ENCODE results near the gene DRC7. TPM values are rescaled to one million over a fixed set of nuclear protein-coding genes. Genes with fewer than 3 reads are reported as not detected.

Gene DRC7
- total RNA-seq, 1 donor from 2014 or later = not detected

DNA sequence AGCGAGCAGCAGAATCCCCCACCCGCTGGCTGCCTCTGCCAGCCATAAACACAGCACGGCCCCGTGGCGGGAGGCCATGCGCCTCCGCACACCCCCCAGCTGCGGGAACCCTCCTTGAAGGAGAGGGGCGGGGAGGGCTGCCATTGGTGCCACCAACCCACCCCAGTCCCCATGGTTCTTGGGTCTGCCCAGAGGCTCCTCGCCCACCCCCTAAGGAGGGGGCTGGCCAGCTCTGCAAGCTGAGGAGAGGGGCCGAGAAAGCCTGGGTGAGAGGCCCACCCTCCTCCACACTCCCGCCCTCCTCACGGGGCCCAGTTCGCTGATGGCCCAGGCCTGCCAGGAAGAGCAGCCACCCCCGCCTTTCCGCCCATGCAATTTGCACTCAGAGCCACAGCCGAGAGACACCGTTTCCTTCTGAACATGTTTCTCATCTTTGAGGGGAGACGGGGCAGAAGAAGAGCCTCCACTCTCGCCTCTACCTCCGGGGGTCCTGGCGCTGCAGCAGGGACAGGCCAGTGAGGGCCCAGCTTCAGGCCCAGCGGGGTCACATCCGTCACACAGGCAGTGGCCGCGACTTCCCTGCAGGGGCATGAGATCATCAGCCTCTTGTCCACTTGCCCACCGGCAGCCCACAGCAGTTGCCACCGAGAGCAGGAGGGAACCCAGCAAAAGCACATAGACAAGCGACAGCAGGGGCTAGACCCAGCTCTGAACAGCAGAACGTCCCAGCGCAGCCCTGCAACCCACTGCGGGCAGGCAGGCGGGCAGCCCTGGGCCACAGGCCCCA lies 63.9 kb downstream of the DRC7 start:
- H3K27ac ChIP-seq = no peak overlapping the region
- intact Hi-C loops (cut with DNase I) = loop anchor here (5.0 to 10.0 kb wide), 2 partner anchors 104 to 236 kb away; no protein-coding TSS in a partner anchor
- no peak for TF ChIP-seq POLR2A (IDR thresholded peaks at IDR 0.05)
- no peak for TF ChIP-seq POLR2AphosphoS5 (IDR thresholded peaks at IDR 0.05; ENCODE audit: insufficient read depth in 1 of 2, low read depth in 1 of 2)
- TF ChIP-seq, protein P1, sequence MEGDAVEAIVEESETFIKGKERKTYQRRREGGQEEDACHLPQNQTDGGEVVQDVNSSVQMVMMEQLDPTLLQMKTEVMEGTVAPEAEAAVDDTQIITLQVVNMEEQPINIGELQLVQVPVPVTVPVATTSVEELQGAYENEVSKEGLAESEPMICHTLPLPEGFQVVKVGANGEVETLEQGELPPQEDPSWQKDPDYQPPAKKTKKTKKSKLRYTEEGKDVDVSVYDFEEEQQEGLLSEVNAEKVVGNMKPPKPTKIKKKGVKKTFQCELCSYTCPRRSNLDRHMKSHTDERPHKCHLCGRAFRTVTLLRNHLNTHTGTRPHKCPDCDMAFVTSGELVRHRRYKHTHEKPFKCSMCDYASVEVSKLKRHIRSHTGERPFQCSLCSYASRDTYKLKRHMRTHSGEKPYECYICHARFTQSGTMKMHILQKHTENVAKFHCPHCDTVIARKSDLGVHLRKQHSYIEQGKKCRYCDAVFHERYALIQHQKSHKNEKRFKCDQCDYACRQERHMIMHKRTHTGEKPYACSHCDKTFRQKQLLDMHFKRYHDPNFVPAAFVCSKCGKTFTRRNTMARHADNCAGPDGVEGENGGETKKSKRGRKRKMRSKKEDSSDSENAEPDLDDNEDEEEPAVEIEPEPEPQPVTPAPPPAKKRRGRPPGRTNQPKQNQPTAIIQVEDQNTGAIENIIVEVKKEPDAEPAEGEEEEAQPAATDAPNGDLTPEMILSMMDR (IDR thresholded peaks at IDR 0.05) = no peak
- H3K27me3 ChIP-seq = no peaks in the 10 kb centered on the region
- no peaks in the 10 kb centered on the region for H3K9me3 ChIP-seq
- H3K36me3 ChIP-seq = peaks cover 0 to 5% of the 10 kb centered on the region in 2 donors
- no peak for DNase-seq (ENCODE audit: extremely low spot score in 2 of 2)
- H3K4me1 ChIP-seq = peaks cover 8% of the 10 kb centered on the region
- H3K4me3 ChIP-seq = no peak overlapping the region

DNA sequence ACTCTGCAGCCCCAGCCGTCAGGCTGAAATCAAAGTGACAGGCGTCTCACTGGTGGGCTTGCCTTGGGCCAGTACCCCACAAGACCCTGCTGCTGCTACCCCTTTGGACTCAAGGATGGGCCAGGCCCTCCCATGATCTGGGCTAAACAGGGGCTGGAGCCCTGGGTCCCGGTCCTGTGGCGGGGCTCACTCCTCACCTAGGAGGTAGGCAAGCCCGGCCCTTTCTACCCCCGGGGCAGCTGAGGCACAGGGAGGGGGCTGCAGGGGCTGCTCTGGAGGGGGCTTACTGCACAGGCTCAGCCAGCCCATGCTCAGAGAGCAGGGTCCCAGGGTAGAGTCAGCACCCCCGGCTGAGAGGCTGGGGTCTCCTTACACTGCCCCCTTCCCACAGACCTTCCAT lies 64.5 kb downstream of the DRC7 start:
- no peak overlapping the region for H3K27ac ChIP-seq
- H3K9me3 ChIP-seq = no peaks in the 10 kb centered on the region
- no peak for DNase-seq (ENCODE audit: extremely low spot score in 2 of 2)
- H3K27me3 ChIP-seq = no peaks in the 10 kb centered on the region
- intact Hi-C loops (cut with DNase I) = loop anchor here (5.0 to 10.0 kb wide), 2 partner anchors 103 to 236 kb away; no protein-coding TSS in a partner anchor
- peaks cover 0 to 5% of the 10 kb centered on the region in 2 donors for H3K36me3 ChIP-seq
- no peak overlapping the region for H3K4me3 ChIP-seq
- H3K4me1 ChIP-seq = peaks cover 10% of the 10 kb centered on the region
- TF ChIP-seq, protein P1 (IDR thresholded peaks at IDR 0.05) = no peak
- TF ChIP-seq POLR2AphosphoS5 (IDR thresholded peaks at IDR 0.05; ENCODE audit: insufficient read depth in 1 of 2, low read depth in 1 of 2) (no peak), POLR2A (IDR thresholded peaks at IDR 0.05) (no peak)

DNA sequence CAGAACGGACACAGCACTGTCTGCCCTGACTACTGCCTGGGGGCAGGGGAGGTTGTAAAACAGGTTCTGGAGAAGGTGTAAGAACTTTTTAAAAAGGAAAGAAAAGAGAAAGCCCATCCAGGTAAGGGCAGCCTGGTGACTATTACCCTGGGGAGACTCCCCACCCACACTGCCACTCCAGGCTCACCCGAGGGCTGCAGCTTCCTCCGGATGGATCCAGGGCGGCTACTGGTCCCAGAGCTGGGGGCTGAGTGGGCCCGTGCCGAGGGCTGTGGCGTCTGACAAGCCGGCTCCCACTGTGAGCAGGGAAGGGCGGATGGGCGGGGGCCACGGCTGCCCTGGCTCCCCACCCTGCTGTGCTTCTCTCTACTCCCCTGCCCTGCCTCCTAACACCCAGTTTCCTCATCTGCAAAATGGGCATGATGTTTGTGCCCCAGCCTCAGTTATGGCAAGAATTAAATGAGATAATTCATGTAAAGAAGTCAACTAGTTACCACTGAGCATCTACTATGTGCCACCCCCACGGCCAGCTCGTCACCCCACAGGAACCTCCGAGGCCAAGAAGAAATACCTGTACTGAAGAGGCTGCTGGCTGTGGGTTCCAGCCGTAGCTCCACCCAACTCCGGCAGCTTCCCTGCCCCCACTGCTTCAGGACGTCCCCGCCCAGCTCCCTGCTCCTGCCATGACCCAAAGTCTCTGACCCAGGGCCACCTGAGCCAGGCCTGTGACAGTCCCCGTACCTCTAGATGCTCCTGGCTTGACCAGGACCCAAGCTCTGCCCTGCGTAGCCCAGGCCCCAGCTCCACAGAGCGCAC lies 65.1 kb downstream of the DRC7 start:
- DNase-seq (ENCODE audit: extremely low spot score in 2 of 2) = no peak
- TF ChIP-seq POLR2A (IDR thresholded peaks at IDR 0.05) (no peak), POLR2AphosphoS5 (IDR thresholded peaks at IDR 0.05; ENCODE audit: insufficient read depth in 1 of 2, low read depth in 1 of 2) (no peak)
- TF ChIP-seq, protein P1 (IDR thresholded peaks at IDR 0.05) = no peak
- Histone ChIP-seq H3K36me3 (peaks cover 0 to 5% of the 10 kb centered on the region in 2 donors), H3K4me3 (no peak overlapping the region), H3K4me1 (peaks cover 16% of the 10 kb centered on the region), H3K27me3 (no peaks in the 10 kb centered on the region), H3K9me3 (no peaks in the 10 kb centered on the region), H3K27ac (no peak overlapping the region)
- intact Hi-C loops (cut with DNase I) = loop anchor here (5.0 to 10.0 kb wide), 2 partner anchors 103 to 235 kb away; no protein-coding TSS in a partner anchor

DNA sequence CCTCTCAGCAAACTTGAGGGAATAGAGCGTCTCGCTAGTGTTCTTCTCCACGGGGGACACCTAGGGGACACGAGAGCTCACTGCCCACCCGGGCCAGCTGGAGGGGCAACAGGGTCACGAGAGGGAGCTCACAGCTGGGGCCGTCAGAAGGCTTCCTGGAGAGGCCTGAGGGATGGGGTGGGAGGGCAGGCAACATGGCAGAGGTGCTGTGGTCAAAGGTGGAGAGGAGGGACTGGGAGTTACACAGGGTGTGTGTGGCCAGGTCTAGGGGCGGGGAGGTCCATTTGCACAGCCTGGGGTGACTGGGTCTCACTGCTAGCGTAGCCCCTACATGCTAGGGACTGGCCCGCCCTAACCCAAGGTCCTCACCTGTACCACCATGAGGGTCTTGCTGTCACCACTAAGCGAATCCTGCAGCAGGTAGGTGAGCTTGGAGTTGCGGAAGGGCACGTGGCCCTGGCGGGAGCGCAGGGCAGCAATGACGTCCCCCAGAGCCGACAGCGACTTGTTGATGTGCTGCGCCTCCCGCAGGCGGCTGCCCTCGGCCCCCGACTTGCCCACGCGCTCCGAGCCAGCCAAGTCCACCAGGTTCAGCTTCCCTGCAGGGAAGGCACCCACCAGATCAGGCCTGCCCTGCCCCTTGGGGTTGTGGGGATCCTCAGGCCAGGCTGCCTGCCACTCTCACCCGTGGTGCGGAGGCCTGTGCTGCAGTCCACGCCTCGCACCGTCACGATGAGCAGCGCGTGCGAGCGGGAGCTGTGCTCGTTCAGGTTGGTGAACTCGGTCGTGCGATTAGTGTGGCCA lies 66.0 kb downstream of the DRC7 start:
- TF ChIP-seq POLR2A (IDR thresholded peaks at IDR 0.05) (no peak), POLR2AphosphoS5 (IDR thresholded peaks at IDR 0.05; ENCODE audit: insufficient read depth in 1 of 2, low read depth in 1 of 2) (no peak)
- TF ChIP-seq, protein P1 (IDR thresholded peaks at IDR 0.05) = no peak
- Histone ChIP-seq H3K27ac (no peak overlapping the region), H3K36me3 (peaks cover 0 to 5% of the 10 kb centered on the region in 2 donors), H3K4me1 (peaks cover 16% of the 10 kb centered on the region), H3K9me3 (no peaks in the 10 kb centered on the region), H3K4me3 (no peak overlapping the region), H3K27me3 (no peaks in the 10 kb centered on the region)
- DNase-seq (ENCODE audit: extremely low spot score in 2 of 2) = no peak
- intact Hi-C loops (cut with DNase I) = no loop called here
